Brain microvascular endothelial cell (primary cell): ENCODE results near the gene NAA38.

Source experiments
- DNase-seq: peaks from one replicate; pipeline ENCODE4 v3.0.0-alpha.2; 2020
- H3K27ac ChIP-seq: fragments of 250-450 bp; sonication (Bioruptor Pico); 2 replicates; pipeline ENCODE4 v1.5.1; 2020; ENCODE audit warnings: mild to moderate bottlenecking, moderate library complexity
- H3K27me3 ChIP-seq: fragments of 250-450 bp; sonication (Bioruptor Pico); replicated peaks from 2 replicates; pipeline ENCODE4 v1.5.1; 2020; ENCODE audit warnings: mild to moderate bottlenecking
- H3K36me3 ChIP-seq: fragments of 250-450 bp; sonication (Bioruptor Pico); replicated peaks from 2 replicates; pipeline ENCODE4 v1.5.1; 2020; ENCODE audit warnings: mild to moderate bottlenecking
- H3K4me3 ChIP-seq: 2 replicates; pipeline ENCODE4 v1.5.1; 2011; ENCODE audit warnings: low read depth, mild to moderate bottlenecking, control low read depth, low read length, moderate library complexity
- CTCF ChIP-seq: IDR thresholded peaks from 2 replicates; pipeline ENCODE4 v1.5.1; 2011; ENCODE audit warnings: low read depth, mild to moderate bottlenecking, moderate library complexity, low read length, control low read depth, inconsistent platforms; ENCODE audit errors: missing control alignments
- in situ Hi-C: cut with HindIII; loops from 2 replicates; pipeline ENCODE4 v1.10.0; 2017; ENCODE audit warnings: low sequenced_read_pairs, low pct_ligation_motif_present

Gene NAA38

GRCh38 chr17:7818746-7819645 lies 38.4 kb downstream of the NAA38 start:
- no peak for TF ChIP-seq CTCF
- in situ Hi-C loops = no loop called here
- Histone ChIP-seq H3K27ac (no peak overlapping the region), H3K36me3 (no peaks in the 10 kb centered on the region), H3K4me3 (no peak overlapping the region), H3K27me3 (no peaks in the 10 kb centered on the region)
- DNase-seq = no peak

GRCh38 chr17:7818026-7818425 lies 39.3 kb downstream of the NAA38 start:
- DNase-seq = no peak
- Histone ChIP-seq H3K27me3 (no peaks in the 10 kb centered on the region), H3K4me3 (no peak overlapping the region), H3K27ac (no peak overlapping the region), H3K36me3 (no peaks in the 10 kb centered on the region)
- no peak for TF ChIP-seq CTCF
- in situ Hi-C loops = no loop called here

- Histone ChIP-seq H3K27me3 (no peaks in the 10 kb centered on the region), H3K27ac (no peak overlapping the region), H3K4me3 (no peak overlapping the region), H3K36me3 (no peaks in the 10 kb centered on the region)
- DNase-seq = no peak
- in situ Hi-C loops = no loop called here
- TF ChIP-seq CTCF = no peak
These were observed 39.8 kb downstream of the NAA38 start for GRCh38 chr17:7817643-7817964.

- Histone ChIP-seq H3K27me3 (no peaks in the 10 kb centered on the region), H3K4me3 (no peak overlapping the region), H3K36me3 (no peaks in the 10 kb centered on the region), H3K27ac (no peak overlapping the region)
- no peak for TF ChIP-seq CTCF
- DNase-seq = no peak
- in situ Hi-C loops = no loop called here
These were observed 40.3 kb downstream of the NAA38 start for GRCh38 chr17:7816926-7817642.

- Histone ChIP-seq H3K36me3 (no peaks in the 10 kb centered on the region), H3K27me3 (no peaks in the 10 kb centered on the region), H3K27ac (no peak overlapping the region), H3K4me3 (no peak overlapping the region)
- TF ChIP-seq CTCF = no peak
- in situ Hi-C loops = no loop called here
- no peak for DNase-seq
These were observed 42.4 kb downstream of the NAA38 start for GRCh38 chr17:7814969-7815368.
